OCI-LY3 (cell line): ENCODE data around the gene CARD19.

Experiments
- CTCF ChIP-seq: fragments of 200-600, 300-600 bp; sonication (generic); IDR thresholded peaks from 2 replicates; pipeline ENCODE4 v1.5.1; 2014; ENCODE audit warnings: antibody characterized with exemption, low read length, low read depth
- EZH2phosphoT487 ChIP-seq: fragments of 200-600 bp; shearing (Covaris generic); IDR thresholded peaks from 2 replicates; pipeline ENCODE4 v1.6.1; 2018; ENCODE audit warnings: antibody characterized with exemption, mixed run types, low read depth

DNA sequence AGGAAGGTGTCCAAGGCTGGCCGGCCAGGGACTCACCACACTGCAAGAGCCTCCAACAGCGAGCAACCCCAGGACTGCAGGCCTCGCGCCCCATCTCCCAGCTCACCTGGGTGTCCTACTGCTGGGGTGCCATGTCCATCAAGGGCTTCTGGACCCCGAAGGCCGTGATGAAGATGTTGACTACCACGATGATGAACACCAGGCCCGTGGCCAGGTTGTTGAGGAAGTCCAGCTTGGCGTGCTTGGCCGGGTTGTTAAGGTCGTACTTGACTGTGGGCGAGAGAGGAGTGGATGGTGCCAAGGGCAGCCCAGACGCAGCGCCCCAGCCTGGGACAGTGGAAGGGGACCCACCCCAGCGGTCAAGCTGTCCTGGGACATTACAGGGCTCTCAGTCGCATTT is 28.8 kb downstream of the CARD19 start:
- no peak for TF ChIP-seq CTCF
- TF ChIP-seq EZH2phosphoT487, result no peak
